Upper lobe of left lung (tissue), 4 donors: ENCODE results near the gene ZNF239.

Experiments used
- CTCF ChIP-seq, 6 experiments: fragments of 450-650 bp in 4 of 6; fragments of 200-600 bp in 2 of 6; sonication (generic) in 2 of 6; IDR thresholded peaks; one replicate each; pipeline ENCODE4 v1.5.1; 2016 to 2019; ENCODE audit warnings: antibody characterized with exemption in 6 of 6
- EP300 ChIP-seq, 4 donors: sonication (generic); formaldehyde crosslinking; IDR thresholded peaks; one replicate each; pipeline ENCODE4 v1.5.1; 2017; ENCODE audit warnings: antibody characterized with exemption in 4 of 4, control low read depth in 2 of 4
- POLR2A ChIP-seq, 4 donors: fragments of 450-650 bp; IDR thresholded peaks; one replicate each; pipeline ENCODE4 v1.5.1; 2016 to 2017; ENCODE audit warnings: antibody characterized with exemption in 4 of 4, mild to moderate bottlenecking in 2 of 4
- POLR2AphosphoS5 ChIP-seq, 2 donors: sonication (generic); formaldehyde crosslinking; IDR thresholded peaks; one replicate each; pipeline ENCODE4 v1.5.1; 2017; ENCODE audit warnings: antibody characterized with exemption in 2 of 2

- no peak for TF ChIP-seq POLR2A (IDR thresholded peaks at IDR 0.05)
- TF ChIP-seq CTCF (IDR thresholded peaks at IDR 0.05): no peak
- no peak for TF ChIP-seq EP300 (IDR thresholded peaks at IDR 0.05)
- no peak for TF ChIP-seq POLR2AphosphoS5 (IDR thresholded peaks at IDR 0.05)
These were observed 490 bp upstream of the ZNF239 start for GRCh38 chr10:43574906-43575305.
